ENCODE results near the gene SPCS1.

Gene SPCS1

DNA sequence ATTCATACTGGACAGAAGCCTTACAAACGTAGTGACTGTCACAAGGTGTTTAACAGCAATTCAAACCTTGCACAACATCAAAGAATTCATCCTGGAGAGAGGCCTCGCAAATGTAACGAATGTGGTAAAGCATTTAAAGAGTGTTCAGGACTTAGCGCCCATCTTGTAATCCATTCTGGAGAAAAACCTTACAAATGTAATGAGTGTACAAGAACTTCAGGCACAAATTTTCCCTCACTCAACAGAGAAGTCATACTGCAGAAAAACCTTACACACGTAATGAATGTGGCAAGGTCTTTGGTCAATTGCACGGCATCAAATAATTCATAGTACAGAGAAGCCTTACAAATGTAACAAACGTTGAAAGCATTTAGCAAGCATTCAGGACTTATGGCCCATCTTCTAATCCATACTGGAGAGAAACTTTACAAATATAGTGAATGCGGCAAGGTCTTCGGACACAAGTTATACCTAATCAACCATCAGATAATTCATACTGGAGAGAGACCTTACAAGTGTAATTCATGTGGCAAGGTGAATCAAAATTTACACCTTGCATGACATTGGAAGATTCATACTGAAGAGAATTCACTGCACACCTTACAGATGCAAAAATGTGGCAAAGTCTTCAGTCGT lies 27.5 kb downstream of the SPCS1 start:
- FAIRE-seq, result no peak

- FAIRE-seq, result no peak
Measured at GRCh38 chr3:52739730-52740129, 33.8 kb downstream of the SPCS1 start.

DNA sequence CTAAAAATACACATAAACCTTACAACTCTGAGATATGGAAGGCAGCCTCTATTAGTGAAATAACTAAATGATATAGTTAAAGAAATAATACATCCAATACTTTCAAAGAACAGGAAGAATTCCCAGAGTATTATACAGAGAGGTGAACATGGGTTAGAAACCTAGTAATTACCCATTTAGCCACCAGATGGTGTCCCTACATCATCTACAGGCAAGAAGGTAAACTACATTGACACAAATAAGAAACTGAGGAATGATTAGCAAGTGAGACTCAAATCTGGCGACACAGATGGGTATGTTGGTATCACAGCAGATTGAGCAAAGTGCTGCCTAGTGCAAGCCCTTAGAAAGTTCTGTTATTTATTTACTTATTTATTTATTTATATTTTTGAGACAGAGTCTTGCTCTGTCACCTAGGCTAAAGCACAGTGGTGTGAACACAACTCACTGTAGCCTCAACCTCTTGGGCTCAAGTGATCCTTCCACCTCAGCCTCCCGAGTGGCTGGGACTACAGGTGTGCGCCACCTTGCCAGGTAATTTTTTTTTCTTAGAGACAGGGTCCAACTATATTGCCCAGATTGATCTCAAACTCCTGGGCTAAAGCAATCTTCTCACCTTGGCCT lies 36.6 kb downstream of the SPCS1 start:
- no peak for FAIRE-seq

DNA sequence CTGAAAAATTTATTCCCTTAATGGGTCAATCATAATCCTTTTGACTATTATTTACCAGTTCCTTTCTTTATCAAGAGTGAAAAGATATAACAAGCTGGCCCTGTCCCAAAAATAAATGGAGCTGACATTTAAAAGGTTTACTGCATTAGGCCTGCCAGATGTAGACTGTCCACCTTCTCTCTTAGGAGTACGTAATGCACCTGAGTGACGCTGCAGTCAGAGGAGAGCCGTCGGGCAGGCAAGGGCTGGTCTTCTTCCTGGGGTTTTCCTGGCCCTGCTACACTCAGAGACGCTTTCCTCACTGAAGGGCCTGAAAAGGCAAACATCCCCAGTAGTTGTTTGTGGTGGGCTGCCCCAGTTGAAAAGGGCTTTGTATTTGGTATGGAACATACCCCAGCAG lies 37.2 kb downstream of the SPCS1 start:
- no peak for FAIRE-seq

GRCh38 chr3:52743721-52744120 lies 37.8 kb downstream of the SPCS1 start:
- FAIRE-seq, result no peak

- no peak for FAIRE-seq
Measured at GRCh38 chr3:52752045-52752660, 46.2 kb downstream of the SPCS1 start.

- no peak for FAIRE-seq
Measured at GRCh38 chr3:52754373-52754772, 48.5 kb downstream of the SPCS1 start.

- FAIRE-seq, result no peak
Measured at GRCh38 chr3:52756141-52756540, 50.2 kb downstream of the SPCS1 start.

All from endometrium (tissue), 2 donors.